Skeletal muscle cell (primary cell): ENCODE measurements around the gene STX16.

ENCODE experiments used
- DNase-seq: peaks from one replicate; pipeline ENCODE4 v3.0.0-alpha.2; 2010; ENCODE audit warnings: low read depth
- H3K4me3 ChIP-seq: 2 replicates; pipeline ENCODE4 v1.5.1; 2011; ENCODE audit warnings: low read depth, mild to moderate bottlenecking, control low read depth, low read length, moderate library complexity

The STX16 gene

GRCh38 chr20:58650181-58650775 lies 805 bp upstream of the STX16 start:
- no peak for DNase-seq

GRCh38 chr20:58651559-58651945 lies 469 bp downstream of the STX16 start:
- H3K4me3 ChIP-seq, result peak overlapping the region; percentile 100
- no peak for DNase-seq

More at GRCh38 chr20:58650181-58650775, 805 bp upstream of the STX16 start:
- peak overlapping the region; percentile 100 for H3K4me3 ChIP-seq

GRCh38 chr20:58651946-58652605 lies 993 bp downstream of the STX16 start:
- H3K4me3 ChIP-seq, result peak overlapping the region; percentile 100
- DNase-seq, result no peak

GRCh38 chr20:58652606-58653294 lies 1.7 kb downstream of the STX16 start:
- peak overlapping the region; percentile 100 for H3K4me3 ChIP-seq
- no peak for DNase-seq

GRCh38 chr20:58654337-58654736 lies 3.3 kb downstream of the STX16 start:
- H3K4me3 ChIP-seq, result no peak overlapping the region
- no peak for DNase-seq

- peak overlapping the region; percentile 10 for H3K4me3 ChIP-seq
These were observed 4.4 kb downstream of the STX16 start for GRCh38 chr20:58655328-58656107.

GRCh38 chr20:58656831-58657230 lies 5.7 kb downstream of the STX16 start:
- DNase-seq, result no peak
- no peak overlapping the region for H3K4me3 ChIP-seq

More at GRCh38 chr20:58655328-58656107, 4.4 kb downstream of the STX16 start:
- no peak for DNase-seq

- no peak overlapping the region for H3K4me3 ChIP-seq
- no peak for DNase-seq
These were observed 6.2 kb downstream of the STX16 start for GRCh38 chr20:58657262-58657661.

- DNase-seq, result no peak
These were observed 6.9 kb downstream of the STX16 start for GRCh38 chr20:58657986-58658385.

GRCh38 chr20:58658760-58659159 lies 7.7 kb downstream of the STX16 start:
- no peak for DNase-seq
- no peak overlapping the region for H3K4me3 ChIP-seq

More at GRCh38 chr20:58657986-58658385, 6.9 kb downstream of the STX16 start:
- no peak overlapping the region for H3K4me3 ChIP-seq

- H3K4me3 ChIP-seq, result no peak overlapping the region
These were observed 8.8 kb downstream of the STX16 start for GRCh38 chr20:58659841-58660240.

GRCh38 chr20:58660855-58661597 lies 9.9 kb downstream of the STX16 start:
- no peak overlapping the region for H3K4me3 ChIP-seq

More at GRCh38 chr20:58659841-58660240, 8.8 kb downstream of the STX16 start:
- DNase-seq, result no peak

GRCh38 chr20:58661598-58662473 lies 10.8 kb downstream of the STX16 start:
- no peak for DNase-seq
- no peak overlapping the region for H3K4me3 ChIP-seq

More at GRCh38 chr20:58660855-58661597, 9.9 kb downstream of the STX16 start:
- no peak for DNase-seq

GRCh38 chr20:58664331-58664730 lies 13.2 kb downstream of the STX16 start:
- DNase-seq, result no peak
- H3K4me3 ChIP-seq, result no peak overlapping the region

GRCh38 chr20:58664883-58665282 lies 13.8 kb downstream of the STX16 start:
- no peak overlapping the region for H3K4me3 ChIP-seq
- DNase-seq, result no peak

- no peak for DNase-seq
- no peak overlapping the region for H3K4me3 ChIP-seq
These were observed 14.5 kb downstream of the STX16 start for GRCh38 chr20:58665606-58666005.

GRCh38 chr20:58666702-58667101 lies 15.6 kb downstream of the STX16 start:
- no peak overlapping the region for H3K4me3 ChIP-seq
- DNase-seq, result no peak

- no peak overlapping the region for H3K4me3 ChIP-seq
- DNase-seq, result no peak
These were observed 16.9 kb downstream of the STX16 start for GRCh38 chr20:58667975-58668374.
